ENCODE measurements around the gene CLCA2.

DNA sequence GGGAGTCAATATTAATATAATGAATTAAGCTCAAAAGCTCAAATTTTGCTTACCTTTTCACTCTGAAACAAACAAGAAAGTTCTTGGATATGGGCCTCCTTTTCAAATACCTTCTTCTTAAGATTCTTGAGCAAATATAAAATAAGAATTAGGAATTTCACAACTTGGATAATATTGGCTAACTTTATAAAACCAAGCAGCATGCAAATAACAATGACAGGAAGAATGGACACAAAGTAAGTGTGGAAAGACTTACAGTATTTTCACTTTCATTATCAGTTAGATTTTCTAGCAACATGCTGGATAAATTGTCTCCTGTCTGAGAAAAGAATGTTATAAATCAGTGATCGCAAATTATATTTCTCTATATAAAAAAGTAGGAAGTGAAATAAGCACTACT, 41.1 kb upstream of the CLCA2 start:
- TF ChIP-seq, protein P1, sequence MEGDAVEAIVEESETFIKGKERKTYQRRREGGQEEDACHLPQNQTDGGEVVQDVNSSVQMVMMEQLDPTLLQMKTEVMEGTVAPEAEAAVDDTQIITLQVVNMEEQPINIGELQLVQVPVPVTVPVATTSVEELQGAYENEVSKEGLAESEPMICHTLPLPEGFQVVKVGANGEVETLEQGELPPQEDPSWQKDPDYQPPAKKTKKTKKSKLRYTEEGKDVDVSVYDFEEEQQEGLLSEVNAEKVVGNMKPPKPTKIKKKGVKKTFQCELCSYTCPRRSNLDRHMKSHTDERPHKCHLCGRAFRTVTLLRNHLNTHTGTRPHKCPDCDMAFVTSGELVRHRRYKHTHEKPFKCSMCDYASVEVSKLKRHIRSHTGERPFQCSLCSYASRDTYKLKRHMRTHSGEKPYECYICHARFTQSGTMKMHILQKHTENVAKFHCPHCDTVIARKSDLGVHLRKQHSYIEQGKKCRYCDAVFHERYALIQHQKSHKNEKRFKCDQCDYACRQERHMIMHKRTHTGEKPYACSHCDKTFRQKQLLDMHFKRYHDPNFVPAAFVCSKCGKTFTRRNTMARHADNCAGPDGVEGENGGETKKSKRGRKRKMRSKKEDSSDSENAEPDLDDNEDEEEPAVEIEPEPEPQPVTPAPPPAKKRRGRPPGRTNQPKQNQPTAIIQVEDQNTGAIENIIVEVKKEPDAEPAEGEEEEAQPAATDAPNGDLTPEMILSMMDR (IDR thresholded peaks at IDR 0.05): no peak
- no peak for TF ChIP-seq POLR2AphosphoS5 (IDR thresholded peaks at IDR 0.05)
- no peak for TF ChIP-seq POLR2A (IDR thresholded peaks at IDR 0.05)

Data from gastroesophageal sphincter (tissue), 3 donors.